Ecto neural progenitor cell (in vitro differentiated cells): ENCODE results near the gene HS3ST3A1.
"Not testable (repeated sequence)": the region's sequence is repeated elsewhere in the genome, so short reads cannot be mapped to it uniquely, and the experiment has no call there.

Experiments
- DNase-seq: peaks from one replicate; pipeline ENCODE4 v3.0.0-alpha.2; 2018; ENCODE audit warnings: low spot score

HS3ST3A1 gene

GRCh38 chr17:13575922-13576419 lies 25.8 kb downstream of the HS3ST3A1 start:
- DNase-seq = no peak

GRCh38 chr17:13575466-13575865 lies 26.3 kb downstream of the HS3ST3A1 start:
- DNase-seq = no peak

- DNase-seq = no peak
Observed at GRCh38 chr17:13572581-13572980, 29.1 kb downstream of the HS3ST3A1 start.

- DNase-seq = no peak
Observed at GRCh38 chr17:13569398-13570123, 32.2 kb downstream of the HS3ST3A1 start.

GRCh38 chr17:13568582-13569397 lies 32.9 kb downstream of the HS3ST3A1 start:
- no peak for DNase-seq

- no peak for DNase-seq
Observed at GRCh38 chr17:13563866-13564265, 37.9 kb downstream of the HS3ST3A1 start.

GRCh38 chr17:13562271-13562800 lies 39.4 kb downstream of the HS3ST3A1 start:
- DNase-seq = no peak

GRCh38 chr17:13561606-13562270 lies 40.0 kb downstream of the HS3ST3A1 start:
- DNase-seq = no peak

- DNase-seq = no peak
Observed at GRCh38 chr17:13560935-13561334, 40.8 kb downstream of the HS3ST3A1 start.

- DNase-seq = no peak
Observed at GRCh38 chr17:13558588-13558987, 43.1 kb downstream of the HS3ST3A1 start.

GRCh38 chr17:13557077-13557476 lies 44.7 kb downstream of the HS3ST3A1 start:
- DNase-seq = no peak

- no peak for DNase-seq
Observed at GRCh38 chr17:13554231-13554630, 47.5 kb downstream of the HS3ST3A1 start.

- DNase-seq = no peak
Observed at GRCh38 chr17:13550291-13550690, 51.4 kb downstream of the HS3ST3A1 start.

- not testable (repeated sequence) for DNase-seq
Observed at GRCh38 chr17:13548576-13548975, 53.2 kb downstream of the HS3ST3A1 start.

GRCh38 chr17:13546851-13547250 lies 54.9 kb downstream of the HS3ST3A1 start:
- no peak for DNase-seq

- DNase-seq = no peak
Observed at GRCh38 chr17:13545941-13546340, 55.8 kb downstream of the HS3ST3A1 start.

GRCh38 chr17:13544765-13545164 lies 57.0 kb downstream of the HS3ST3A1 start:
- no peak for DNase-seq

- DNase-seq = no peak
Observed at GRCh38 chr17:13544292-13544691, 57.4 kb downstream of the HS3ST3A1 start.

- DNase-seq = no peak
Observed at GRCh38 chr17:13542636-13543035, 59.1 kb downstream of the HS3ST3A1 start.

GRCh38 chr17:13541032-13541480 lies 60.7 kb downstream of the HS3ST3A1 start:
- DNase-seq = no peak

- DNase-seq = no peak
Observed at GRCh38 chr17:13540546-13540945, 61.2 kb downstream of the HS3ST3A1 start.

- DNase-seq = no peak
Observed at GRCh38 chr17:13539421-13539820, 62.3 kb downstream of the HS3ST3A1 start.
